Esophagus (tissue), 2 donors: Measurements from ENCODE around the gene MRPL24. TPM values are rescaled to one million over a fixed set of nuclear protein-coding genes. Genes with fewer than 3 reads are reported as not detected.
A peak's percentile ranks its signal among the peaks of the same experiment; 100 is the strongest.

ENCODE experiments used
- H3K27ac ChIP-seq, 2 donors: one replicate each; pipeline ENCODE4 v1.5.1; 2013; ENCODE audit warnings: low read depth in 2 of 2, mild to moderate bottlenecking in 2 of 2, inconsistent platforms in 1 of 2, low read length in 1 of 2, moderate library complexity in 1 of 2
- H3K27me3 ChIP-seq, 2 donors: one replicate each; pipeline ENCODE4 v1.6.1; 2013; ENCODE audit warnings: low read length in 2 of 2, control low read depth in 1 of 2, mild to moderate bottlenecking in 1 of 2; ENCODE audit not compliant: insufficient read depth in 2 of 2, control insufficient read depth in 1 of 2
- H3K36me3 ChIP-seq, 2 donors: one replicate each; pipeline ENCODE4 v1.6.1; 2013; ENCODE audit warnings: low read length in 1 of 2; ENCODE audit not compliant: control insufficient read depth in 2 of 2, insufficient read depth in 2 of 2
- H3K4me1 ChIP-seq, 2 donors: one replicate each; pipeline ENCODE4 v1.6.1; 2013; ENCODE audit warnings: low read length in 1 of 2; ENCODE audit not compliant: control insufficient read depth in 2 of 2, insufficient read depth in 2 of 2
- H3K4me3 ChIP-seq, 2 donors: one replicate each; pipeline ENCODE4 v1.5.1; 2013; ENCODE audit warnings: low read length in 2 of 2, mild to moderate bottlenecking in 2 of 2, low read depth in 1 of 2, moderate library complexity in 1 of 2
- H3K9me3 ChIP-seq, 2 donors: one replicate each; pipeline ENCODE4 v1.6.1; 2013; ENCODE audit warnings: mild to moderate bottlenecking in 2 of 2, low read depth in 1 of 2, low read length in 1 of 2, moderate library complexity in 1 of 2; ENCODE audit not compliant: control insufficient read depth in 2 of 2, insufficient read depth in 1 of 2
- WGBS, 2 donors: extraction: QIAGEN DNeasy Blood & Tissue Kit; methylation state at CpG; one replicate each; pipeline ENCODE4 v1.1.7; 2013; 5-methylcytosine and 5-hydroxymethylcytosine counted together
- polyA plus RNA-seq, 2 donors: library from polyadenylated mRNA; stranded (reverse); fragments of 200-250 nt; gene quantifications; one replicate each; pipeline ENCODE4 v1.2.3, GENCODE V29; 2013
- donor health status: healthy with polysubstance abuse.
- donor health status: Bipolar disorder and iron deficiency.

The MRPL24 gene
- polyA plus RNA-seq, 2 donors, result 79.3 to 81.0 TPM

- Histone ChIP-seq H3K4me3 (no peak overlapping the region), H3K36me3 (peaks cover 0 to 15% of the 10 kb centered on the region in 2 donors), H3K27ac (no peak overlapping the region), H3K27me3 (no peaks in the 10 kb centered on the region), H3K9me3 (no peaks in the 10 kb centered on the region), H3K4me1 (peaks cover 6 to 14% of the 10 kb centered on the region in 2 donors)
- 75 to 85% methylated on average over 1 of the region's 1 CpG for WGBS, 2 donors
Measured at GRCh38 chr1:156698995-156699394, 41.9 kb downstream of the MRPL24 start.

- 59 to 65% methylated on average over 8 of the region's 8 CpGs for WGBS, 2 donors
- H3K4me1 ChIP-seq, result peaks cover 6 to 19% of the 10 kb centered on the region in 2 donors
- H3K9me3 ChIP-seq, result no peaks in the 10 kb centered on the region
Measured at GRCh38 chr1:156697481-156697880, 43.4 kb downstream of the MRPL24 start.

GRCh38 chr1:156696755-156697154 lies 44.1 kb downstream of the MRPL24 start:
- 89 to 90% methylated on average over 8 of the region's 8 CpGs for WGBS, 2 donors
- H3K9me3 ChIP-seq, result no peaks in the 10 kb centered on the region
- no peak overlapping the region for H3K27ac ChIP-seq
- no peak overlapping the region for H3K4me3 ChIP-seq
- peaks cover 0 to 15% of the 10 kb centered on the region in 2 donors for H3K36me3 ChIP-seq
- H3K4me1 ChIP-seq, result peaks cover 6 to 26% of the 10 kb centered on the region in 2 donors
- no peaks in the 10 kb centered on the region for H3K27me3 ChIP-seq

More at GRCh38 chr1:156697481-156697880, 43.4 kb downstream of the MRPL24 start:
- no peak overlapping the region for H3K27ac ChIP-seq
- H3K36me3 ChIP-seq, result peaks cover 0 to 15% of the 10 kb centered on the region in 2 donors
- H3K27me3 ChIP-seq, result no peaks in the 10 kb centered on the region
- no peak overlapping the region for H3K4me3 ChIP-seq

DNA sequence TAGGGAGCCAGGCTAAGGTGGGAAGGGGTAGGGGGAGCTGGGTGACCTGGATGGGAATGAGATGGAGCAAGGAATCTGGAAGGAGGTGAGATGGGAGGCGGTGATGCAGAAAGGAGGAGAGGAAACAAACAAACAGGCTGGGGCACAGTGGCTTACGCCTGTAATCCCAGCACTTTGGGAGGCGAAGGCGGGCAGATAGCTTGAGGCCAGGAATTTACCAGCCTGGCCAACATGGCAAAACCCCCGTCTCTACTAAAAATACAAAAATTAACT lies 46.3 kb downstream of the MRPL24 start:
- H3K9me3 ChIP-seq, result no peaks in the 10 kb centered on the region
- H3K4me1 ChIP-seq, result peaks cover 0 to 37% of the 10 kb centered on the region in 2 donors
- no peaks in the 10 kb centered on the region for H3K27me3 ChIP-seq
- H3K36me3 ChIP-seq, result peaks cover 0 to 5% of the 10 kb centered on the region in 2 donors
- WGBS, 2 donors, result 52 to 78% methylated on average over 5 of the region's 5 CpGs
- H3K27ac ChIP-seq, result peak overlapping the region; percentile 69 to 88
- H3K4me3 ChIP-seq, result peak overlapping the region in 1 of 2 donors; percentile 7

GRCh38 chr1:156693848-156694689 lies 46.8 kb downstream of the MRPL24 start:
- WGBS, 2 donors, result 55 to 62% methylated on average over 12 of the region's 12 CpGs
- Histone ChIP-seq H3K9me3 (no peaks in the 10 kb centered on the region), H3K4me3 (peak overlapping the region in 1 of 2 donors; percentile 7), H3K27ac (peak overlapping the region; percentile 88), H3K27me3 (no peaks in the 10 kb centered on the region), H3K4me1 (peaks cover 0 to 38% of the 10 kb centered on the region in 2 donors), H3K36me3 (peaks cover 0 to 3% of the 10 kb centered on the region in 2 donors)

- 41 to 45% methylated on average over 16 of the region's 16 CpGs for WGBS, 2 donors
- Histone ChIP-seq H3K27ac (peak overlapping the region; percentile 88), H3K36me3 (no peaks in the 10 kb centered on the region), H3K9me3 (no peaks in the 10 kb centered on the region), H3K4me3 (no peak overlapping the region), H3K27me3 (no peaks in the 10 kb centered on the region), H3K4me1 (peaks cover 0 to 38% of the 10 kb centered on the region in 2 donors)
Measured at GRCh38 chr1:156692925-156693847, 47.7 kb downstream of the MRPL24 start.

- Histone ChIP-seq H3K27ac (peak overlapping the region; percentile 88), H3K4me3 (peak overlapping the region in 1 of 2 donors; percentile 5), H3K4me1 (peaks cover 0 to 37% of the 10 kb centered on the region in 2 donors), H3K36me3 (no peaks in the 10 kb centered on the region), H3K9me3 (no peaks in the 10 kb centered on the region), H3K27me3 (no peaks in the 10 kb centered on the region)
- 10 to 13% methylated on average over 13 of the region's 13 CpGs for WGBS, 2 donors
Measured at GRCh38 chr1:156692441-156692924, 48.4 kb downstream of the MRPL24 start.

DNA sequence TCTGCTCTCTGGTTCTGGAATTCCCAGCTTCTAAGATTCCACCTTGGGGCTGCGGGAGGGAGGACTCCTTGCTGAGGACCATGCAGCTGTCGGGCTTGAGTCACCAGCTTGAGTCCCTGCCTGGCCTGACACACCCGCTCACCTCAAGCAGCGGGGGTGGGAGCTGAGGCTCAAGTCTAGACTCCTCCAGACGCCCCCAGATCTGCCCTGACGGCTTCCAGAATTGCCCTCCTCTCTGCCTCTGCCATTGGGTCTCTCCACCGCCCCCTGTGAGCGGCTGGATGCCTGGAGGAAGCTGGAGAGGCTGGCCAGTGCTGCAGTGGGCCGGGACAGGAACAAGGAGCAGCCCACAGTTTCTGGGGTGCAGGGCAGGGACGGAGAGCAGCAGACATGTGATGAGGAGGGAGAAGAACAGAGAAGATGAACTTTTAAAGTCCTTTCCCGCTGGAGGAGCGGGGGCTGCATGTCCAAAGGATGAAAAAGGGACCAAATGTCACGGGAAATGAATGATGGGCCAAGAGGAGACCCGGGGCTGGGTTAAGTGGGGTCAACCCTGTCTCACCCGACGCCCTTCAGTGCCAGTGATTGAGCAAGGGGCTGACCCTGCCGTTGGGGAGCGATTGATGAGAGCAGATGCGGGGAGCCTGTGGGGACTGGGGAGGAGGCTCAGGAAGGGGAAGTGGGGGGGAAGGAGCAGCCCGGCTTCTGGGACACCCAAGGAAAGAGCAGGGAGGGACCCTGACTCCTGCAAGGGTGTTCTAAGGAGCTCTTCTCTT lies 49.0 kb downstream of the MRPL24 start:
- Histone ChIP-seq H3K36me3 (no peaks in the 10 kb centered on the region), H3K4me1 (peaks cover 0 to 36% of the 10 kb centered on the region in 2 donors), H3K4me3 (peak overlapping the region in 1 of 2 donors; percentile 5), H3K9me3 (no peaks in the 10 kb centered on the region), H3K27ac (peak overlapping the region; percentile 88), H3K27me3 (no peaks in the 10 kb centered on the region)
- 24 to 28% methylated on average over 20 of the region's 20 CpGs for WGBS, 2 donors

DNA sequence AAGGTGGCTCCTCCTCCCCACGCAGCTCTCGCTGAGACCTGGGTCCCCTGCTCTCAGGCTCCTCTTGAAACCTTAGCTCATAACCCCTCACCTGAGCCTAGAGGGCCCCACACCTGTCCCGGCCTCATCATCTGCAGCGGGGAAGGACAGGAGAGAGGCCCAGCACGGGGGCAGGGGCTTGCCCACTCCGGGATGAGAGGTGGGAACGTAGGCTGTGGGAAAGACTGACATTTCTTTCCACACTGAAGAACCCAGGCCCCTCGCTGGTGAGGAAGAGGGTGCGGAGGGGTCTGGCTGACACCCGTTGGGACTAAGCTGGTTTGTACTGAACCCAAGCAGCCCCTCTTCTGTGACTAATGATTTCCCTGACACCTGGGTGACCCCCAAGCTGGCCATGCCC lies 49.7 kb downstream of the MRPL24 start:
- peak overlapping the region; percentile 88 for H3K27ac ChIP-seq
- H3K9me3 ChIP-seq, result no peaks in the 10 kb centered on the region
- H3K4me3 ChIP-seq, result no peak overlapping the region
- no peaks in the 10 kb centered on the region for H3K36me3 ChIP-seq
- H3K4me1 ChIP-seq, result peaks cover 0 to 36% of the 10 kb centered on the region in 2 donors
- H3K27me3 ChIP-seq, result no peaks in the 10 kb centered on the region
- WGBS, 2 donors, result 70 to 77% methylated on average over 10 of the region's 10 CpGs
